ENCODE data around the gene MRPL22. TPM values are rescaled to one million over a fixed set of nuclear protein-coding genes. Genes with fewer than 3 reads are reported as not detected.

The MRPL22 gene
- polyA plus RNA-seq, 3 donors: 11.6 to 66.1 (median 56.7) TPM

DNA sequence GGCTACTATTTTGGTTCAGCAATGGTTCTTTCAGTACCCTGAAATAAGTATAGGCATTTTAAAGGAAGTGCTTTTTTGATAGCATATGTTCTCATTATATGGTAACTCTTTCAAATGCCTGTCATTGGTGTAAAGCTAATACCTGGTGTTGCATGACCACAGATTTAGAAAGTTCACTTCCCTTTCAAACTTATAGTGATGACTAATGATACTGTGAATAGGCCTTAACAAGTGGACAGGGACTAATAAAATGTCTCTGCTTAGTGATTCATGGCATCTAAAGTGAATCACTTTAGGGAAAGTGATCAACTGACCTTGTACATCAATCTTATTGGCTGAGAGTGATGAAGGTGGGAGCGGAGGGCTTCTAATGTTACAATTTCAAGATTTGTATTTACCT, 21.6 kb downstream of the MRPL22 start:
- no peak for TF ChIP-seq CTCF (IDR thresholded peaks at IDR 0.05)
- Histone ChIP-seq H3K79me2 (ENCODE audit: insufficient read depth, low read length) (no peaks in the 10 kb centered on the region), H3K4me2 (replicated peaks; ENCODE audit: extremely low read depth, low read length, poor library complexity, severe bottlenecking) (no peak overlapping the region), H3K4me1 (ENCODE audit: control insufficient read depth in 1 of 2, insufficient read depth in 2 of 2, low read length in 2 of 2) (no peaks in the 10 kb centered on the region), H4K20me1 (ENCODE audit: insufficient read depth, low read length) (no peaks in the 10 kb centered on the region), H3K4me3 (replicated peaks in 1 of 3; ENCODE audit: low read depth in 2 of 3, low read length in 3 of 3) (no peak overlapping the region), H3K9ac (ENCODE audit: insufficient read depth, low read length, poor library complexity, severe bottlenecking) (no peak overlapping the region), H3K27me3 (ENCODE audit: control insufficient read depth in 2 of 2, insufficient read depth in 2 of 2, low read length in 2 of 2) (no peaks in the 10 kb centered on the region), H3K27ac (ENCODE audit: low read depth in 1 of 2, low read length in 2 of 2) (no peak overlapping the region), H2AFZ (ENCODE audit: insufficient read depth, low read depth, low read length, poor library complexity, severe bottlenecking) (no peak overlapping the region), H3K36me3 (replicated peaks in 1 of 2; ENCODE audit: control insufficient read depth in 1 of 2, insufficient read depth in 2 of 2, low read length in 2 of 2) (peaks cover 61 to 94% of the 10 kb centered on the region in 2 donors), H3K9me3 (replicated peaks in 1 of 2; ENCODE audit: control insufficient read depth in 1 of 2, insufficient read depth in 1 of 2, low read length in 2 of 2) (no peaks in the 10 kb centered on the region)
- Mint-ChIP-seq H3K9me3 (no peaks in the 10 kb centered on the region), H3K27ac (no peak overlapping the region), H3K4me3 (no peak overlapping the region), H3K4me1 (peaks cover 4% of the 10 kb centered on the region), H3K27me3 (ENCODE audit: low read depth in 3 of 3) (no peaks in the 10 kb centered on the region), H3K36me3 (peaks cover 60 to 75% of the 10 kb centered on the region in 2 donors)
- peak in 1 of 3 donors; percentile 7 for DNase-seq
- intact Hi-C loops (cut with micrococcal nuclease): no loop called here
- no CpG with 5 or more reads among the region's 1 CpG for WGBS (ENCODE audit: insufficient coverage)

DNA sequence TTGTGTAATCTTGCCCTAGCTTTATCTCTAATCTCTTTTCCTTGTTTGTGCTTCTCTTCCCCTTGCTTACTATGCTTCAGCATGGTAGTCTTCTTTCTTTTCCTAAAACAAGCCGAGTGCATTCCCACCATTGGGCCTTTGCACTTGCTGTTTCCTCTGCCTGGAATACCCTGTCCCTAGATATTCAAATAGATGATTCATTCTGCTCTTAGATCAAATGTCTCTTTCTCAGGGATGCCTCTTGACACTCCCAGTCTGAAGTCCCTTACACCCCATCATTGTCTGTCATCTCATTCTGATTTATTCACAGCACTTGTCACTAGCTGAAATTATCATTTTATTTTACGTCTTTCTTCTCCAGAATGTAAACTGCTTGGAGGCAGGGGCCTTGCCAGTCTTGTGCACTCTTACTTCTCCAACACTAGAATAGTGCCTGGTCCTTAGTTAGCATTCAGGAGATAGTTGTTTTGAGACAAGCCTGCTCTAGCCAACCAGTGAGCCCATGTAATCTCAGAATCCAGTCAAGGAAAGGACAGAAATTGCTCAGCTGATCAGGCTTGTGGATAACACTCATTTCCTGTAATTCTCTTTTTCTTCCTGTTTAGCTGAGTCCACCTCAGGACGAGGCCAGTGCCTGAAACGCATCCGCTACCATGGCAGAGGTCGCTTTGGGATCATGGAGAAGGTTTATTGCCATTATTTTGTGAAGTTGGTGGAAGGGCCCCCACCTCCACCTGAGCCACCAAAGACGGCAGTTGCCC, 25.4 kb downstream of the MRPL22 start:
- peaks cover 35 to 77% of the 10 kb centered on the region in 2 donors for H3K36me3 ChIP-seq (replicated peaks in 1 of 2; ENCODE audit: control insufficient read depth in 1 of 2, insufficient read depth in 2 of 2, low read length in 2 of 2)
- H3K36me3 Mint-ChIP-seq: peaks cover 52 to 65% of the 10 kb centered on the region in 2 donors
- no peak for DNase-seq
- intact Hi-C loops (cut with micrococcal nuclease): no loop called here
- no peaks in the 10 kb centered on the region for H3K9me3 ChIP-seq (replicated peaks in 1 of 2; ENCODE audit: control insufficient read depth in 1 of 2, insufficient read depth in 1 of 2, low read length in 2 of 2)
- H3K9me3 Mint-ChIP-seq: no peaks in the 10 kb centered on the region
- WGBS (ENCODE audit: insufficient coverage): 100% methylated on average over 1 of the region's 7 CpGs
- H3K4me2 ChIP-seq (replicated peaks; ENCODE audit: extremely low read depth, low read length, poor library complexity, severe bottlenecking): no peak overlapping the region
- no peaks in the 10 kb centered on the region for H3K4me1 ChIP-seq (ENCODE audit: control insufficient read depth in 1 of 2, insufficient read depth in 2 of 2, low read length in 2 of 2)
- no peaks in the 10 kb centered on the region for H3K27me3 Mint-ChIP-seq (ENCODE audit: low read depth in 3 of 3)
- TF ChIP-seq CTCF (IDR thresholded peaks at IDR 0.05): no peak
- no peaks in the 10 kb centered on the region for H3K79me2 ChIP-seq (ENCODE audit: insufficient read depth, low read length)
- H3K9ac ChIP-seq (ENCODE audit: insufficient read depth, low read length, poor library complexity, severe bottlenecking): no peak overlapping the region
- no peaks in the 10 kb centered on the region for H3K27me3 ChIP-seq (ENCODE audit: control insufficient read depth in 2 of 2, insufficient read depth in 2 of 2, low read length in 2 of 2)
- peaks cover 4% of the 10 kb centered on the region for H3K4me1 Mint-ChIP-seq
- H3K4me3 ChIP-seq (replicated peaks in 1 of 3; ENCODE audit: low read depth in 2 of 3, low read length in 3 of 3): no peak overlapping the region
- peak overlapping the region in 4 of 7 donors; percentile 2 to 59 (median 20) for H3K27ac Mint-ChIP-seq
- no peak overlapping the region for H2AFZ ChIP-seq (ENCODE audit: insufficient read depth, low read depth, low read length, poor library complexity, severe bottlenecking)
- H3K27ac ChIP-seq (ENCODE audit: low read depth in 1 of 2, low read length in 2 of 2): no peak overlapping the region
- no peak overlapping the region for H3K4me3 Mint-ChIP-seq
- no peaks in the 10 kb centered on the region for H4K20me1 ChIP-seq (ENCODE audit: insufficient read depth, low read length)
